HCT116 (cell line): ENCODE results near the gene CSRP3. TPM values are rescaled to one million over a fixed set of nuclear protein-coding genes. Genes with fewer than 3 reads are reported as not detected.

ENCODE experiments used
- ATAC-seq: fragments of 200-7000 bp; cut with Tn5 transposase; 2 replicates; pipeline ENCODE4 v1.9.1; 2020; ENCODE audit warnings: mild to moderate bottlenecking, moderate library complexity
- BruUV-seq: library from RNA; stranded (reverse); fragments of 400-500 nt; replicated peaks from 2 replicates; lab custom pipeline; 2021; lab: Mats Ljungman, UMichigan
- CTCF ChIA-PET: fragments of 300-600 bp; sonication (Branson Sonifier 250); formaldehyde crosslinking; loops from one replicate; lab custom pipeline; 2021; ENCODE audit warnings: antibody characterized with exemption; lab: Charles Lee
- POLR2A ChIA-PET: fragments of 300-600, 350-600 bp; sonication (Branson Sonifier 250); formaldehyde crosslinking; loops from one replicate; lab custom pipeline; 2021; ENCODE audit warnings: antibody characterized with exemption; lab: Charles Lee
- RAD21 ChIA-PET, 2 experiments: fragments of 300-600 bp; sonication (Branson Sonifier 250); formaldehyde crosslinking; loops; one replicate each; lab custom pipeline; 2023; ENCODE audit warnings: low total read pairs in 2 of 2; ENCODE audit not compliant: uncharacterized antibody in 2 of 2, unreplicated experiment in 2 of 2, low non-redundant PET in 1 of 2; lab: Charles Lee
- DNase-seq: peaks from one replicate; pipeline ENCODE4 v3.0.0-alpha.2; 2010; ENCODE audit warnings: low read depth, low spot score
- H2AFZ ChIP-seq: fragments of 200-600 bp; shearing (Covaris generic), sonication (generic); 2 replicates; pipeline ENCODE4 v1.6.1; 2017; ENCODE audit warnings: low read depth, mixed run types, mixed read lengths, antibody characterized with exemption, low read length; ENCODE audit not compliant: poor library complexity, severe bottlenecking
- H3K27ac ChIP-seq: 2 replicates; pipeline ENCODE4 v1.5.1; 2012; ENCODE audit warnings: low read depth, low read length
- H3K27me3 ChIP-seq: fragments of 200-600 bp; sonication (generic); 2 replicates; pipeline ENCODE4 v1.6.1; 2016; ENCODE audit warnings: mixed run types, low read length, mixed read lengths; ENCODE audit not compliant: insufficient read depth
- H3K36me3 ChIP-seq, 2 experiments: fragments of 200-500 bp in 1 of 2; fragments of 200-600 bp in 1 of 2; sonication (Bioruptor generic) in 1 of 2; sonication (generic) in 1 of 2; 2 replicates each; pipeline versions ENCODE4 v1.5.1 to v1.6.1; 2014 to 2016; ENCODE audit warnings: low read length in 2 of 2, inconsistent platforms in 1 of 2, mixed read lengths in 1 of 2, mixed run types in 1 of 2; ENCODE audit not compliant: insufficient read depth in 2 of 2, control insufficient read depth in 1 of 2
- H3K4me1 ChIP-seq, 2 experiments: fragments of 200-600 bp in 1 of 2; sonication (generic) in 1 of 2; 2 replicates each; pipeline versions ENCODE4 v1.5.1 to v1.6.1; 2012 to 2017; ENCODE audit warnings: low read length in 2 of 2, inconsistent platforms in 1 of 2, mild to moderate bottlenecking in 1 of 2, mixed read lengths in 1 of 2, mixed run types in 1 of 2, moderate library complexity in 1 of 2; ENCODE audit not compliant: insufficient read depth in 2 of 2, control insufficient read depth in 1 of 2
- H3K4me2 ChIP-seq: fragments of 200-600 bp; sonication (generic); 2 replicates; pipeline ENCODE4 v1.6.1; 2017; ENCODE audit warnings: mixed run types, low read length, mixed read lengths
- H3K4me3 ChIP-seq, 2 experiments: fragments of 200-600 bp in 1 of 2; sonication (generic) in 1 of 2; replicated peaks in 1 of 2; 2 replicates each; pipeline ENCODE4 v1.5.1; 2011 to 2016; ENCODE audit warnings: low read length in 2 of 2, control low read depth in 1 of 2, low read depth in 1 of 2, mild to moderate bottlenecking in 1 of 2, mixed read lengths in 1 of 2, mixed run types in 1 of 2
- H3K79me2 ChIP-seq: fragments of 200-600 bp; sonication (generic); 2 replicates; pipeline ENCODE4 v1.6.1; 2017; ENCODE audit warnings: mild to moderate bottlenecking, mixed run types, low read length, moderate library complexity, mixed read lengths; ENCODE audit not compliant: insufficient read depth
- H3K9ac ChIP-seq: fragments of 200-600 bp; sonication (generic); 2 replicates; pipeline ENCODE4 v1.6.1; 2016; ENCODE audit warnings: low read length, mixed read lengths
- H3K9me2 ChIP-seq: fragments of 200-600 bp; sonication (generic), shearing (Covaris generic); 2 replicates; pipeline ENCODE4 v1.6.1; 2017; ENCODE audit warnings: mixed run types, mild to moderate bottlenecking, moderate library complexity; ENCODE audit not compliant: insufficient read depth
- H3K9me3 ChIP-seq, 2 experiments: fragments of 200-500 bp in 1 of 2; fragments of 200-600 bp in 1 of 2; sonication (Bioruptor generic) in 1 of 2; sonication (generic) in 1 of 2; 2 replicates each; pipeline ENCODE4 v1.6.1; 2014 to 2017; ENCODE audit warnings: low read length in 2 of 2, mixed read lengths in 2 of 2, inconsistent platforms in 1 of 2, low read depth in 1 of 2, mild to moderate bottlenecking in 1 of 2, mixed run types in 1 of 2, moderate library complexity in 1 of 2; ENCODE audit not compliant: control insufficient read depth in 1 of 2, insufficient read depth in 1 of 2
- H4K20me1 ChIP-seq: fragments of 200-600 bp; sonication (generic), shearing (Covaris generic); 2 replicates; pipeline ENCODE4 v1.6.1; 2017; ENCODE audit warnings: mixed run types, mild to moderate bottlenecking, moderate library complexity; ENCODE audit not compliant: insufficient read depth
- CBX3 ChIP-seq: IDR thresholded peaks from 2 replicates; pipeline ENCODE4 v1.6.1; 2012; ENCODE audit warnings: low read depth
- CEBPB ChIP-seq: IDR thresholded peaks from 2 replicates; pipeline ENCODE4 v1.6.1; 2012; ENCODE audit warnings: low read depth
- EGR1 ChIP-seq: IDR thresholded peaks from 2 replicates; pipeline ENCODE4 v1.6.1; 2012; ENCODE audit warnings: low read depth
- ELF1 ChIP-seq: IDR thresholded peaks from 2 replicates; pipeline ENCODE4 v1.6.1; 2012; ENCODE audit warnings: low read depth, borderline replicate concordance
- EZH2 ChIP-seq: fragments of 200-600 bp; sonication (generic); IDR thresholded peaks from 2 replicates; pipeline ENCODE4 v1.6.1; 2017; ENCODE audit warnings: antibody characterized with exemption, mixed run types
- JUND ChIP-seq: IDR thresholded peaks from 2 replicates; pipeline ENCODE4 v1.6.1; 2012
- POLR2AphosphoS5 ChIP-seq: IDR thresholded peaks from 2 replicates; pipeline ENCODE4 v1.6.1; 2011; ENCODE audit warnings: mild to moderate bottlenecking, low read depth, low read length, moderate library complexity
- RAD21 ChIP-seq: IDR thresholded peaks from 2 replicates; pipeline ENCODE4 v1.6.1; 2012; ENCODE audit warnings: low read depth, mild to moderate bottlenecking
- SIN3A ChIP-seq: IDR thresholded peaks from 2 replicates; pipeline ENCODE4 v1.6.1; 2012; ENCODE audit warnings: low read depth
- SP1 ChIP-seq: IDR thresholded peaks from 2 replicates; pipeline ENCODE4 v1.6.1; 2012; ENCODE audit warnings: low read depth
- SRF ChIP-seq: IDR thresholded peaks from 2 replicates; pipeline ENCODE4 v1.6.1; 2012; ENCODE audit warnings: low read depth
- YY1 ChIP-seq: IDR thresholded peaks from 2 replicates; pipeline ENCODE4 v1.6.1; 2011; ENCODE audit warnings: low read length, low read depth, moderate library complexity, mild to moderate bottlenecking; ENCODE audit not compliant: insufficient replicate concordance; ENCODE audit errors: extremely low read depth
- ZFX ChIP-seq: fragments of 450-650 bp; IDR thresholded peaks from 2 replicates; pipeline ENCODE4 v1.6.1; 2017
- ZNF274 ChIP-seq: fragments of 200-500 bp; sonication (Bioruptor generic); IDR thresholded peaks from 2 replicates; pipeline ENCODE4 v1.6.1; 2014; ENCODE audit warnings: mild to moderate bottlenecking, low read depth, low read length, inconsistent platforms
- intact Hi-C: fragments of 100-400 bp; cut with micrococcal nuclease; formaldehyde crosslinking; loops from 2 replicates; pipeline ENCODE4 v1.10.0; 2022
- total RNA-seq: library from RNA; stranded (reverse); gene quantifications from one replicate; pipeline ENCODE4 v1.2.1, GENCODE V29; 2021; ENCODE audit not compliant: unreplicated experiment
- TF ChIP-seq, protein P1 (sequence below): IDR thresholded peaks from 2 replicates; pipeline ENCODE4 v1.6.1; 2012
- TF ChIP-seq, protein P2 (sequence below), 3 experiments: fragments of 200-600 bp in 1 of 3; sonication (generic) in 1 of 3; IDR thresholded peaks in 2 of 3; conservative IDR thresholded peaks in 1 of 3; 2 replicates each; pipeline ENCODE4 v1.5.1; 2012 to 2017; ENCODE audit warnings: low read depth in 2 of 3, low read length in 2 of 3, antibody characterized with exemption in 1 of 3, borderline replicate concordance in 1 of 3, control low read depth in 1 of 3, mild to moderate bottlenecking in 1 of 3, mixed read lengths in 1 of 3, mixed run types in 1 of 3, moderate library complexity in 1 of 3; ENCODE audit not compliant: insufficient read depth in 1 of 3
- TF ChIP-seq, protein P3 (sequence below): IDR thresholded peaks from 2 replicates; pipeline ENCODE4 v1.6.1; 2012; ENCODE audit warnings: low read depth
- TF ChIP-seq, protein P4 (sequence below): IDR thresholded peaks from 2 replicates; pipeline ENCODE4 v1.6.1; 2011; ENCODE audit warnings: mild to moderate bottlenecking, low read length, moderate library complexity; ENCODE audit not compliant: insufficient replicate concordance; ENCODE audit errors: extremely low read depth

CSRP3 gene
- total RNA-seq, 1 experiment from 2014 or later: not detected

DNA sequence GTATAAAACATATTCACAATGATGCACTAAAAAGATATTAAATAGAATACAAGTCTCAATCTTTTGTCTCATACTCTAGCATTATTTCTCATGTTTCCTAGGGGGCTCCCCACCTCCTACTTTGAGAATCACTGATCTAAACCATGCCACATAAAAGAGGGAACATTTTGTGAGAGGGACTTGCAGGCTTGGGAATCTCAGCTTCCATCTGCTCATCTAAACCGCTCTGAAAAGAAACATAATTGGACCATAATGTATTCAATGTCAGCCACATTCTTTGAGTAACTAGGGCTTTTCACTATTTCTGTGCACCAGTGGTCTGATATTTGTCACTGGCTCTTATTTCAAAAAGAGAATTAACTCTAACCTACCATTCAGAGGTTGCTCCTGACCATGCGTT, 6.4 kb upstream of the CSRP3 start:
- Histone ChIP-seq H3K27me3 (peaks cover 15% of the 10 kb centered on the region; the same call in 1 of the 2 replicates), H3K4me1 (peaks cover 0 to 2% of the 10 kb centered on the region in 2 experiments; a peak in 1 of 4 replicates), H2AFZ (no peak overlapping the region), H3K4me3 (no peak overlapping the region), H4K20me1 (no peaks in the 10 kb centered on the region), H3K9me3 (no peaks in the 10 kb centered on the region), H3K9me2 (no peaks in the 10 kb centered on the region), H3K79me2 (no peaks in the 10 kb centered on the region), H3K9ac (no peak overlapping the region), H3K36me3 (no peaks in the 10 kb centered on the region), H3K27ac (no peak overlapping the region), H3K4me2 (no peak overlapping the region)
- ATAC-seq (no peak), DNase-seq (no peak)
- ChIA-PET CTCF (no interaction called here), RAD21 (no interaction called here), POLR2A (no interaction called here)
- no TSS peak for BruUV-seq
- intact Hi-C loops: no loop called here
- TF ChIP-seq SP1 (no peak), SRF (no peak), YY1 (no peak), POLR2AphosphoS5 (no peak), ELF1 (no peak), EGR1 (no peak), SIN3A (no peak), JUND (no peak), RAD21 (no peak), EZH2 (no peak), CBX3 (no peak), CEBPB (no peak), ZNF274 (no peak), ZFX (no peak)
- TF ChIP-seq, protein P1, sequence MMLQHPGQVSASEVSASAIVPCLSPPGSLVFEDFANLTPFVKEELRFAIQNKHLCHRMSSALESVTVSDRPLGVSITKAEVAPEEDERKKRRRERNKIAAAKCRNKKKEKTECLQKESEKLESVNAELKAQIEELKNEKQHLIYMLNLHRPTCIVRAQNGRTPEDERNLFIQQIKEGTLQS: no peak
- TF ChIP-seq, protein P2, sequence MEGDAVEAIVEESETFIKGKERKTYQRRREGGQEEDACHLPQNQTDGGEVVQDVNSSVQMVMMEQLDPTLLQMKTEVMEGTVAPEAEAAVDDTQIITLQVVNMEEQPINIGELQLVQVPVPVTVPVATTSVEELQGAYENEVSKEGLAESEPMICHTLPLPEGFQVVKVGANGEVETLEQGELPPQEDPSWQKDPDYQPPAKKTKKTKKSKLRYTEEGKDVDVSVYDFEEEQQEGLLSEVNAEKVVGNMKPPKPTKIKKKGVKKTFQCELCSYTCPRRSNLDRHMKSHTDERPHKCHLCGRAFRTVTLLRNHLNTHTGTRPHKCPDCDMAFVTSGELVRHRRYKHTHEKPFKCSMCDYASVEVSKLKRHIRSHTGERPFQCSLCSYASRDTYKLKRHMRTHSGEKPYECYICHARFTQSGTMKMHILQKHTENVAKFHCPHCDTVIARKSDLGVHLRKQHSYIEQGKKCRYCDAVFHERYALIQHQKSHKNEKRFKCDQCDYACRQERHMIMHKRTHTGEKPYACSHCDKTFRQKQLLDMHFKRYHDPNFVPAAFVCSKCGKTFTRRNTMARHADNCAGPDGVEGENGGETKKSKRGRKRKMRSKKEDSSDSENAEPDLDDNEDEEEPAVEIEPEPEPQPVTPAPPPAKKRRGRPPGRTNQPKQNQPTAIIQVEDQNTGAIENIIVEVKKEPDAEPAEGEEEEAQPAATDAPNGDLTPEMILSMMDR (IDR thresholded peaks at IDR 0.05 in 2 of 3, conservative IDR thresholded peaks at IDR 0.05 in 1 of 3; ENCODE audit: borderline replicate concordance in 1 of 3, insufficient read depth in 1 of 3, low read depth in 2 of 3, low read length in 2 of 3): no peak
- TF ChIP-seq, protein P3, sequence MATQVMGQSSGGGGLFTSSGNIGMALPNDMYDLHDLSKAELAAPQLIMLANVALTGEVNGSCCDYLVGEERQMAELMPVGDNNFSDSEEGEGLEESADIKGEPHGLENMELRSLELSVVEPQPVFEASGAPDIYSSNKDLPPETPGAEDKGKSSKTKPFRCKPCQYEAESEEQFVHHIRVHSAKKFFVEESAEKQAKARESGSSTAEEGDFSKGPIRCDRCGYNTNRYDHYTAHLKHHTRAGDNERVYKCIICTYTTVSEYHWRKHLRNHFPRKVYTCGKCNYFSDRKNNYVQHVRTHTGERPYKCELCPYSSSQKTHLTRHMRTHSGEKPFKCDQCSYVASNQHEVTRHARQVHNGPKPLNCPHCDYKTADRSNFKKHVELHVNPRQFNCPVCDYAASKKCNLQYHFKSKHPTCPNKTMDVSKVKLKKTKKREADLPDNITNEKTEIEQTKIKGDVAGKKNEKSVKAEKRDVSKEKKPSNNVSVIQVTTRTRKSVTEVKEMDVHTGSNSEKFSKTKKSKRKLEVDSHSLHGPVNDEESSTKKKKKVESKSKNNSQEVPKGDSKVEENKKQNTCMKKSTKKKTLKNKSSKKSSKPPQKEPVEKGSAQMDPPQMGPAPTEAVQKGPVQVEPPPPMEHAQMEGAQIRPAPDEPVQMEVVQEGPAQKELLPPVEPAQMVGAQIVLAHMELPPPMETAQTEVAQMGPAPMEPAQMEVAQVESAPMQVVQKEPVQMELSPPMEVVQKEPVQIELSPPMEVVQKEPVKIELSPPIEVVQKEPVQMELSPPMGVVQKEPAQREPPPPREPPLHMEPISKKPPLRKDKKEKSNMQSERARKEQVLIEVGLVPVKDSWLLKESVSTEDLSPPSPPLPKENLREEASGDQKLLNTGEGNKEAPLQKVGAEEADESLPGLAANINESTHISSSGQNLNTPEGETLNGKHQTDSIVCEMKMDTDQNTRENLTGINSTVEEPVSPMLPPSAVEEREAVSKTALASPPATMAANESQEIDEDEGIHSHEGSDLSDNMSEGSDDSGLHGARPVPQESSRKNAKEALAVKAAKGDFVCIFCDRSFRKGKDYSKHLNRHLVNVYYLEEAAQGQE: no peak
- TF ChIP-seq, protein P4, sequence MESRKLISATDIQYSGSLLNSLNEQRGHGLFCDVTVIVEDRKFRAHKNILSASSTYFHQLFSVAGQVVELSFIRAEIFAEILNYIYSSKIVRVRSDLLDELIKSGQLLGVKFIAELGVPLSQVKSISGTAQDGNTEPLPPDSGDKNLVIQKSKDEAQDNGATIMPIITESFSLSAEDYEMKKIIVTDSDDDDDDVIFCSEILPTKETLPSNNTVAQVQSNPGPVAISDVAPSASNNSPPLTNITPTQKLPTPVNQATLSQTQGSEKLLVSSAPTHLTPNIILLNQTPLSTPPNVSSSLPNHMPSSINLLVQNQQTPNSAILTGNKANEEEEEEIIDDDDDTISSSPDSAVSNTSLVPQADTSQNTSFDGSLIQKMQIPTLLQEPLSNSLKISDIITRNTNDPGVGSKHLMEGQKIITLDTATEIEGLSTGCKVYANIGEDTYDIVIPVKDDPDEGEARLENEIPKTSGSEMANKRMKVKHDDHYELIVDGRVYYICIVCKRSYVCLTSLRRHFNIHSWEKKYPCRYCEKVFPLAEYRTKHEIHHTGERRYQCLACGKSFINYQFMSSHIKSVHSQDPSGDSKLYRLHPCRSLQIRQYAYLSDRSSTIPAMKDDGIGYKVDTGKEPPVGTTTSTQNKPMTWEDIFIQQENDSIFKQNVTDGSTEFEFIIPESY: no peak
